ENCODE data around the gene SLC6A18.

SLC6A18 gene

GRCh38 chr5:1239505-1240251 lies 14.5 kb downstream of the SLC6A18 start:
- DNase-seq, result no peak

- no peak for DNase-seq
Observed at GRCh38 chr5:1240496-1241260, 15.5 kb downstream of the SLC6A18 start.

GRCh38 chr5:1241509-1242080 lies 16.4 kb downstream of the SLC6A18 start:
- no peak for DNase-seq

DNA sequence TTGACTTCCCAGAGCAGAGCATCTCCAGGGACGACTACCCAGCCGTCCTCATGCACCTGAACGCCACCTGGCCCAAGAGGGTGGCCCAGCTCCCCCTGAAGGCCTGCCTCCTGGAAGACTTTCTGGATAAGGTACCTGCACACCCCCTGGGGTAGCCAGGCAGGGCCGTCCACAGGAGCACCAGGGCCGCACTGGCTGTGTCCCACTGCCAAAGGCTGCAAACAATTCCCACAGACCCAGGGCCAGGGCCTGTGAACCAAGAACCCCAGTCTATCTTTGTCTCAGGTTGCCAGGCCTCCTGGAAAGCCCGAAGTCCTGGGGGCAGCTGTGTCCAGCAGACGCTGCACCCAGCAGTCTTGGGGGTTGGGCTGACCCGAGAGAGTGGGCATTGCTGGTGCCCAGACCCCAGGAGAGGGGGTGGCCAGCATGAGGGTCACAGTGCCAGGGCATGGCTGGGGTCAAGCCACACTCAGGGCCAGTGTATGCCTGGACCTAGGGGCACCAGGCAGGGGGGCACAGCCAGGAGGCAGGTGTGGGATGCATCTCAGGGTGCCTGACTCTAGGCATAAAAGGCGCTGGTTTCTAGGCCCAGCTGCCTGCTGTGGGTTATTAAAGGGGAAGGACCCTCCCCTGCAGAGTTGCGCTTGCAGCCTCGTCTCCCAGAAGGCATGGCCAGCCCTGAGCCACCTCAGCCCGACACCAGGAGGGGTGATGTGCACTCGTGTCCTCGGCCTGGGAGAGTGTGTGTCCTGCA lies 17.7 kb downstream of the SLC6A18 start:
- DNase-seq, result no peak

DNA sequence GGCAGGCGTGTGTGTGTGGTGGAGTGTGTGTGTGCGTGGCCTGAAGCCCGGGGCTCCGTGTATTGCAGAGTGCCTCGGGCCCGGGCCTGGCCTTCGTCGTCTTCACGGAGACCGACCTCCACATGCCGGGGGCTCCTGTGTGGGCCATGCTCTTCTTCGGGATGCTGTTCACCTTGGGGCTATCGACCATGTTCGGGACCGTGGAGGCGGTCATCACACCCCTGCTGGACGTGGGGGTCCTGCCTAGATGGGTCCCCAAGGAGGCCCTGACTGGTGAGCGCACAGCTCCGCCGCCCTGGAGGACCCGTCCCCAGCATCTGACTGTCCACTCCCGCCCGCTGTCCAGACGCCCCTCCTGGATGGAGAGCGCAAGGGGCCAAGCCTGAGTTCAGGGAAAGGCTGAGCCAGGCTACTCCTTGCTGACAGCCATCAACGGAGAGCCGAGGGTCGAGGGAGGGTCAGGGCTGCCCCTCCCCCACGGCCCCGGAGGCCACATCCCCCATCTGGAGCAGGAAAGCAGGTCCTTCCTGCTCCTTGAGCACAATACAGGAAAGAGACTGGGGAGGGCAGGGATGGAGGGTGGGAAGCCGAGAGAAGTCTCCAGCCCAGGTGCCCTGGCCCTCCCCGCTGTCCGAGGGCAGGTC lies 18.4 kb downstream of the SLC6A18 start:
- no peak for DNase-seq

- no peak for DNase-seq
Observed at GRCh38 chr5:1244255-1244654, 19.1 kb downstream of the SLC6A18 start.

DNA sequence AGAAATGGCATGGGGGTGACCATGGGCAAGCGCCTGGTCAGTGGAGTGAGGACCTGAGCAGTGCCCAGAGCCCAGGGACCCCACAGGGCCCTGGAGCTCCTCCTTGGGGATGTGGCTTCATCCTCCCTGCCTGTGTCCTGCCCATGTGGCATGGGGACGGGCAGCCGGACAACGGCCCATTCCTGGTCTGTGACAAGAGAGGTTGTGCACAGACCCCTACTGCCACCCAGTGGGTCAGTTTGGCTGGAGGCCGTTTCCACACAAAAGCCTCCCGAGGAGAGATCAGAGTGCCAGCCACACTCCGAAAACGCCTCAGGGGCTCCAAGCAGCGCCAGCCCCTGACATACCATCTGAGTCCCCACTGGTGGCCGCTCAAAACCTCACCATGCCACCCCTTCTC lies 19.8 kb downstream of the SLC6A18 start:
- DNase-seq, result no peak

GRCh38 chr5:1245905-1246576 lies 20.9 kb downstream of the SLC6A18 start:
- no peak for DNase-seq

DNA sequence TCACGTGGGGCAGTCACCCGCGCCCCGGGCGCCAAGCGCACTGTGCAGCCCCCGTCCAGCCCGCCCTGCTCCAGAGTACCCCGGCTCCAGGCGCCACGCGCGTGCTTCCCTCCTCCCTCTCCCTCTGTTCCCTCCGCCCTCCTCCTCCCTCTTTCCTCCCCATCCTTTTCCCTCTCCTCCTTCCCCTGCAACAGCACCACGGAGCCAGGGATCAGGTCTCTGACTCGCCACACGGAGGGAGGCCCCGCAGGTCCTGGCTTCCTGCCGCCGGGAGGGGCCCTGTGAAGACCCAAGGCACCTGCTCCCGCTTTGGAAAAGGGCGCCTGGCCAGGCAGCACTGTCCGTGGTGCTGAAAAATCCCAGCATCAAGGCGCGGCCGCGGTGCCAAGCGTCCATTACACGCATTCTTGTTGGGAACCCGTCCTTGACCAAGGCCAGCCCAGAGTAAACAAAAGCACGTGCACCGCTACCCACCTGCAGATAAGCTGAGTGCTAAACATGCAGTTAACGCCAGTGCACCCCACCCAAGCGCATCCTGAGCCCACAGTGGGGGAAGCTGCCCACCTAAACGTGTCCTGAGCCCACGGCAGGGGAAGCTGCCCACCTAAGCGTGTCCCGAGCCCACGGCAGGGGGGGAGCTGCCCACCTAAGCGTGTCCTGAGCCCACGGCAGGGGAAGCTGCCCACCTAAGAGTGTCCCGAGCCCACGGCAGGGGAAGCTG lies 21.7 kb downstream of the SLC6A18 start:
- peak; percentile 18 for DNase-seq

DNA sequence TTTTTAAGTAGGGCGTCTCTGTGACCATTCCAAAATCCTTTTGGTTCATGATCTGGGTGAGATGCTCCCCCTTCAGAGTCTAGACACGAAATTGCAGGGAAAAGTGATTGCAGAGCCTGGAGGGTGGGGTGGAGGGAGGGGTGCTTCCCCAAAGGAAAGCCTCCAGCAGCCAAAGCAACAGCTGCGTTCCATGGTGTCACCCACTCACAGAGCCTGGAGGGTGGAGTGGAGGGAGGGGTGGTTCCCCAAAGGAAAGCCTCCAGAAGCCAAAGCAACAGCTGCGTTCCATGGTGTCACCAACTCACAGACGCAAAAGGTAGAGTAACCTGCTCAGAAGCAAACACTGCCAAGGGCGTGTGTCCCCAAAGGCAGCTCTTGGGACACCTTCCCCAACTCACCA lies 22.6 kb downstream of the SLC6A18 start:
- no peak for DNase-seq

- no peak for DNase-seq
Observed at GRCh38 chr5:1249366-1250280, 24.4 kb downstream of the SLC6A18 start.

GRCh38 chr5:1251678-1252580 lies 26.7 kb downstream of the SLC6A18 start:
- DNase-seq, result no peak

GRCh38 chr5:1252681-1253080 lies 27.5 kb downstream of the SLC6A18 start:
- no peak for DNase-seq

- DNase-seq, result no peak
Observed at GRCh38 chr5:1253456-1254105, 28.4 kb downstream of the SLC6A18 start.

DNA sequence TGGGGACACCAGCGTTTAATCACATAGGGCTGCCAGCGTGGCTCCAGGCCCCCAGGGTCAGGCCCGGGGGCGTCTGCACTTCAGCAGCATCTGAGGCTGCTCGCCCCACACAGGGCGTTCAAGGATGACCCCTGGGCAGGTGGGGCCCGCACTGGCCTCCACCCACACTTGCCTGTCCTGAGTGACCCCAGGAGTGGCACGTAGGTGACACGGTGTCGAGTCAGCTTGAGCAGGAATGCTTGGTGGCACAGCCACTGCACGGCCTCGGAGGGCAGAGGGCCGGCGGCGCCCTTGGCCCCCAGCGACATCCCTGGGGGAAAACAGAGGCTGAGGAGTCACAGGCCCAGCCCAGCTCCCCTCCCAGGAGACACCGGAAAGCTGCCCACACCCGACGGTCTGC lies 29.0 kb downstream of the SLC6A18 start:
- no peak for DNase-seq

DNA sequence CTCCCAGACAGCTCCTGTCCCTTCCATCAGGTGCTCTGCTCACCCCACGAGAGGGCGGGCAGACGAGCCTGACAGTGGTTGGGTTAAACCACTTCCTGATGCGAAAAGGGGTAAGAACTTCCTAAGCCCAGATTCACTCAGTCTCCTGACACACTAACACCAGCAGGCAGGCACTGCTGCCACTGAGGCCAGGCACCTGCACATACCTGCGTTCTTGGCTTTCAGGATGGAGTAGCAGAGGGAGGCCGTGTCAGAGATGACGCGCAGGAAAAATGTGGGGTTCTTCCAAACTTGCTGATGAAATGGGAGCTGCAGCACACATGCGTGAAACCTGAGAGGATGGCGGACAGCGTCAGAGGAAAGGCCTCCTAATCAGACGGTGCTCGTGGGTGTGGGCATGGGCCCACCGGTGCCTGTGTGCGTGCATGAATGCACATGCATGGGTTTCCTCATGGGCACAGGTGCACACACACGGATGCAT lies 29.9 kb downstream of the SLC6A18 start:
- peak; percentile 60 for DNase-seq

GRCh38 chr5:1256776-1257175 lies 31.6 kb downstream of the SLC6A18 start:
- DNase-seq, result no peak

DNA sequence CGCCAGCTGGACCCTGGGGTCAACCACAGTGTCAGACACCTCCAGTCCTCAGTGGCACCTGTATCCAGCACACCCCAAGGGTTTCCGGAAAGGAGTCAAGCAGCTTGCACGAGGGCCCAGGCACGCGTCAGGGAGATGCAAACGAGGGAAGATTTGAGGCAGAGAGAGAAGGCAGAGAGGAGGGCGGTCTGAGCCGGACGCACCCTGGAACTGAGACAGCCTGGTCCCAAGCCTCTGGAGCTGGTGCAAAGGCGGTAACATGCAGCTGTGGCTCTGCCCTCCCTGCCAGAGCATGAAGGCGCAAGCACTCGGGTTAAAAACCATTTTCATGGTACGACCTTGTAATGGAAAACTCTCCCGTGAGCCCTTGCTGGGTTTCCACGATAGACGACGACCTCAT lies 32.2 kb downstream of the SLC6A18 start:
- no peak for DNase-seq

- DNase-seq, result no peak
Observed at GRCh38 chr5:1257841-1258240, 32.7 kb downstream of the SLC6A18 start.
